ENCODE results near the gene MOGAT2.

MOGAT2 gene

GRCh38 chr11:75697906-75698581 lies 19.6 kb upstream of the MOGAT2 start:
- H3K36me3 ChIP-seq (ENCODE audit: control insufficient read depth, insufficient read depth, low read length) = no peaks in the 10 kb centered on the region
- peaks cover 14% of the 10 kb centered on the region for H3K27me3 ChIP-seq (ENCODE audit: control insufficient read depth, insufficient read depth, low read length)
- no peaks in the 10 kb centered on the region for H3K4me1 ChIP-seq (ENCODE audit: control insufficient read depth, insufficient read depth, low read length)
- H3K27ac ChIP-seq (ENCODE audit: low read depth, low read length) = no peak overlapping the region
- H3K4me3 ChIP-seq (ENCODE audit: low read depth, low read length) = no peak overlapping the region
- no peaks in the 10 kb centered on the region for H3K9me3 ChIP-seq (ENCODE audit: control insufficient read depth, insufficient read depth, low read depth, low read length)
- no peak overlapping the region for H3K9ac ChIP-seq (ENCODE audit: low read length)

- no peak overlapping the region for H3K4me3 ChIP-seq (ENCODE audit: low read depth, low read length)
- H3K27me3 ChIP-seq (ENCODE audit: control insufficient read depth, insufficient read depth, low read length) = peaks cover 23% of the 10 kb centered on the region
- no peak overlapping the region for H3K27ac ChIP-seq (ENCODE audit: low read depth, low read length)
- H3K4me1 ChIP-seq (ENCODE audit: control insufficient read depth, insufficient read depth, low read length) = no peaks in the 10 kb centered on the region; the same call in 1 of the 2 replicates
- H3K36me3 ChIP-seq (ENCODE audit: control insufficient read depth, insufficient read depth, low read length) = no peaks in the 10 kb centered on the region
- H3K9me3 ChIP-seq (ENCODE audit: control insufficient read depth, insufficient read depth, low read depth, low read length) = no peaks in the 10 kb centered on the region
- no peak overlapping the region for H3K9ac ChIP-seq (ENCODE audit: low read length)
Observed at GRCh38 chr11:75700940-75701339, 16.7 kb upstream of the MOGAT2 start.

GRCh38 chr11:75703695-75704237 lies 13.9 kb upstream of the MOGAT2 start:
- Histone ChIP-seq H3K27ac (ENCODE audit: low read depth, low read length) (no peak overlapping the region), H3K9me3 (ENCODE audit: control insufficient read depth, insufficient read depth, low read depth, low read length) (peaks cover 7% of the 10 kb centered on the region; the same call in 1 of the 2 replicates), H3K9ac (ENCODE audit: low read length) (no peak overlapping the region)

GRCh38 chr11:75705541-75705940 lies 12.1 kb upstream of the MOGAT2 start:
- Histone ChIP-seq H3K9me3 (ENCODE audit: control insufficient read depth, insufficient read depth, low read depth, low read length) (peaks cover 7% of the 10 kb centered on the region; the same call in 1 of the 2 replicates), H3K4me1 (ENCODE audit: control insufficient read depth, insufficient read depth, low read length) (no peaks in the 10 kb centered on the region; the same call in 1 of the 2 replicates), H3K36me3 (ENCODE audit: control insufficient read depth, insufficient read depth, low read length) (no peaks in the 10 kb centered on the region), H3K4me3 (ENCODE audit: low read depth, low read length) (no peak overlapping the region), H3K9ac (ENCODE audit: low read length) (no peak overlapping the region), H3K27me3 (ENCODE audit: control insufficient read depth, insufficient read depth, low read length) (peaks cover 15% of the 10 kb centered on the region), H3K27ac (ENCODE audit: low read depth, low read length) (no peak overlapping the region)

More at GRCh38 chr11:75703695-75704237, 13.9 kb upstream of the MOGAT2 start:
- no peak overlapping the region for H3K4me3 ChIP-seq (ENCODE audit: low read depth, low read length)
- H3K36me3 ChIP-seq (ENCODE audit: control insufficient read depth, insufficient read depth, low read length) = no peaks in the 10 kb centered on the region
- peaks cover 22% of the 10 kb centered on the region for H3K27me3 ChIP-seq (ENCODE audit: control insufficient read depth, insufficient read depth, low read length)
- no peaks in the 10 kb centered on the region; the same call in 1 of the 2 replicates for H3K4me1 ChIP-seq (ENCODE audit: control insufficient read depth, insufficient read depth, low read length)

GRCh38 chr11:75706260-75706729 lies 11.3 kb upstream of the MOGAT2 start:
- Histone ChIP-seq H3K27ac (ENCODE audit: low read depth, low read length) (no peak overlapping the region), H3K36me3 (ENCODE audit: control insufficient read depth, insufficient read depth, low read length) (no peaks in the 10 kb centered on the region), H3K4me3 (ENCODE audit: low read depth, low read length) (no peak overlapping the region), H3K4me1 (ENCODE audit: control insufficient read depth, insufficient read depth, low read length) (no peaks in the 10 kb centered on the region; the same call in 1 of the 2 replicates), H3K9me3 (ENCODE audit: control insufficient read depth, insufficient read depth, low read depth, low read length) (peaks cover 7% of the 10 kb centered on the region; the same call in 1 of the 2 replicates), H3K27me3 (ENCODE audit: control insufficient read depth, insufficient read depth, low read length) (peaks cover 17% of the 10 kb centered on the region), H3K9ac (ENCODE audit: low read length) (no peak overlapping the region)

- no peak overlapping the region for H3K27ac ChIP-seq (ENCODE audit: low read depth, low read length)
- no peaks in the 10 kb centered on the region; the same call in 1 of the 2 replicates for H3K4me1 ChIP-seq (ENCODE audit: control insufficient read depth, insufficient read depth, low read length)
- no peaks in the 10 kb centered on the region for H3K9me3 ChIP-seq (ENCODE audit: control insufficient read depth, insufficient read depth, low read depth, low read length)
- H3K36me3 ChIP-seq (ENCODE audit: control insufficient read depth, insufficient read depth, low read length) = no peaks in the 10 kb centered on the region
- no peak overlapping the region for H3K4me3 ChIP-seq (ENCODE audit: low read depth, low read length)
- peaks cover 66% of the 10 kb centered on the region for H3K27me3 ChIP-seq (ENCODE audit: control insufficient read depth, insufficient read depth, low read length)
- H3K9ac ChIP-seq (ENCODE audit: low read length) = no peak overlapping the region
Observed at GRCh38 chr11:75714211-75714610, 3.4 kb upstream of the MOGAT2 start.

GRCh38 chr11:75715688-75716087 lies 1.9 kb upstream of the MOGAT2 start:
- Histone ChIP-seq H3K36me3 (ENCODE audit: control insufficient read depth, insufficient read depth, low read length) (no peaks in the 10 kb centered on the region), H3K4me3 (ENCODE audit: low read depth, low read length) (no peak overlapping the region), H3K27me3 (ENCODE audit: control insufficient read depth, insufficient read depth, low read length) (peaks cover 73% of the 10 kb centered on the region), H3K27ac (ENCODE audit: low read depth, low read length) (no peak overlapping the region), H3K9me3 (ENCODE audit: control insufficient read depth, insufficient read depth, low read depth, low read length) (no peaks in the 10 kb centered on the region), H3K9ac (ENCODE audit: low read length) (no peak overlapping the region), H3K4me1 (ENCODE audit: control insufficient read depth, insufficient read depth, low read length) (no peaks in the 10 kb centered on the region; the same call in 1 of the 2 replicates)

GRCh38 chr11:75716659-75717058 lies 979 bp upstream of the MOGAT2 start:
- Histone ChIP-seq H3K9me3 (ENCODE audit: control insufficient read depth, insufficient read depth, low read depth, low read length) (no peaks in the 10 kb centered on the region), H3K27ac (ENCODE audit: low read depth, low read length) (no peak overlapping the region), H3K36me3 (ENCODE audit: control insufficient read depth, insufficient read depth, low read length) (no peaks in the 10 kb centered on the region), H3K27me3 (ENCODE audit: control insufficient read depth, insufficient read depth, low read length) (peaks cover 69% of the 10 kb centered on the region), H3K4me1 (ENCODE audit: control insufficient read depth, insufficient read depth, low read length) (no peaks in the 10 kb centered on the region; the same call in 1 of the 2 replicates), H3K9ac (ENCODE audit: low read length) (no peak overlapping the region), H3K4me3 (ENCODE audit: low read depth, low read length) (no peak overlapping the region)

- H3K9ac ChIP-seq (ENCODE audit: low read length) = no peak overlapping the region
- H3K4me1 ChIP-seq (ENCODE audit: control insufficient read depth, insufficient read depth, low read length) = no peaks in the 10 kb centered on the region; the same call in 1 of the 2 replicates
- no peaks in the 10 kb centered on the region for H3K9me3 ChIP-seq (ENCODE audit: control insufficient read depth, insufficient read depth, low read depth, low read length)
- no peaks in the 10 kb centered on the region for H3K36me3 ChIP-seq (ENCODE audit: control insufficient read depth, insufficient read depth, low read length)
- no peak overlapping the region for H3K4me3 ChIP-seq (ENCODE audit: low read depth, low read length)
- peaks cover 51% of the 10 kb centered on the region for H3K27me3 ChIP-seq (ENCODE audit: control insufficient read depth, insufficient read depth, low read length)
- no peak overlapping the region for H3K27ac ChIP-seq (ENCODE audit: low read depth, low read length)
Observed at GRCh38 chr11:75718419-75719339, 1.0 kb downstream of the MOGAT2 start.

GRCh38 chr11:75719340-75720239 lies 2.0 kb downstream of the MOGAT2 start:
- Histone ChIP-seq H3K27ac (ENCODE audit: low read depth, low read length) (no peak overlapping the region), H3K4me1 (ENCODE audit: control insufficient read depth, insufficient read depth, low read length) (no peaks in the 10 kb centered on the region; the same call in 1 of the 2 replicates), H3K27me3 (ENCODE audit: control insufficient read depth, insufficient read depth, low read length) (peaks cover 44% of the 10 kb centered on the region), H3K9me3 (ENCODE audit: control insufficient read depth, insufficient read depth, low read depth, low read length) (no peaks in the 10 kb centered on the region), H3K9ac (ENCODE audit: low read length) (no peak overlapping the region), H3K4me3 (ENCODE audit: low read depth, low read length) (no peak overlapping the region), H3K36me3 (ENCODE audit: control insufficient read depth, insufficient read depth, low read length) (no peaks in the 10 kb centered on the region)

All from HUES6 (cell line).